HG02973 (cell line): Measurements from ENCODE around the gene PHLDA1.
"Not testable (repeated sequence)": the region's sequence is repeated elsewhere in the genome, so short reads cannot be mapped to it uniquely, and the experiment has no call there.

Source experiments
- ATAC-seq: cut with Tn5 transposase; IDR thresholded peaks from one replicate; pipeline ENCODE4 v1.9.1; 2021; ENCODE audit warnings: moderate library complexity; ENCODE audit not compliant: unreplicated experiment

Gene PHLDA1

GRCh38 chr12:75986001-75986746, 45.4 kb downstream of the PHLDA1 start:
- no peak for ATAC-seq

- no peak for ATAC-seq
Measured at GRCh38 chr12:75985566-75985965, 46.0 kb downstream of the PHLDA1 start.

- no peak for ATAC-seq
Measured at GRCh38 chr12:75984577-75985182, 46.9 kb downstream of the PHLDA1 start.

- ATAC-seq = not testable (repeated sequence)
Measured at GRCh38 chr12:75983851-75984250, 47.7 kb downstream of the PHLDA1 start.

- no peak for ATAC-seq
Measured at GRCh38 chr12:75982979-75983660, 48.5 kb downstream of the PHLDA1 start.

- ATAC-seq = no peak
Measured at GRCh38 chr12:75982169-75982564, 49.4 kb downstream of the PHLDA1 start.

- peak; percentile 43 for ATAC-seq
Measured at GRCh38 chr12:75981247-75982168, 50.1 kb downstream of the PHLDA1 start.

GRCh38 chr12:75979181-75979580, 52.4 kb downstream of the PHLDA1 start:
- no peak for ATAC-seq

GRCh38 chr12:75978677-75979076, 52.9 kb downstream of the PHLDA1 start:
- no peak for ATAC-seq

GRCh38 chr12:75977952-75978671, 53.5 kb downstream of the PHLDA1 start:
- peak; percentile 98 for ATAC-seq

GRCh38 chr12:75977590-75977951, 54.0 kb downstream of the PHLDA1 start:
- peak; percentile 0 for ATAC-seq

GRCh38 chr12:75976913-75977312, 54.7 kb downstream of the PHLDA1 start:
- no peak for ATAC-seq

GRCh38 chr12:75976113-75976512, 55.5 kb downstream of the PHLDA1 start:
- ATAC-seq = no peak

- ATAC-seq = no peak
Measured at GRCh38 chr12:75975702-75976101, 55.9 kb downstream of the PHLDA1 start.
